ENCODE measurements around the gene TPI1.

TPI1 gene

GRCh38 chr12:6849427-6849826, 17.9 kb upstream of the TPI1 start:
- Histone ChIP-seq H3K27ac (ENCODE audit: low read length) (no peak overlapping the region), H3K36me3 (ENCODE audit: control insufficient read depth, insufficient read depth, low read length) (peaks cover 24% of the 10 kb centered on the region; the same call in 1 of the 2 replicates), H3K4me1 (ENCODE audit: control insufficient read depth, insufficient read depth, low read length) (peaks cover 2% of the 10 kb centered on the region; the same call in 1 of the 2 replicates), H3K4me3 (ENCODE audit: low read length) (no peak overlapping the region), H3K9me3 (ENCODE audit: control insufficient read depth, insufficient read depth, low read length) (no peaks in the 10 kb centered on the region), H3K27me3 (ENCODE audit: control insufficient read depth, insufficient read depth, low read length) (no peaks in the 10 kb centered on the region)
- WGBS (ENCODE audit: insufficient coverage, insufficient read length), result no CpG with 5 or more reads among the region's 2 CpGs
- no peak for DNase-seq (ENCODE audit: low read depth, low spot score)

- Histone ChIP-seq H3K9me3 (ENCODE audit: control insufficient read depth, insufficient read depth, low read length) (no peaks in the 10 kb centered on the region), H3K4me1 (ENCODE audit: control insufficient read depth, insufficient read depth, low read length) (peaks cover 2% of the 10 kb centered on the region; the same call in 1 of the 2 replicates), H3K4me3 (ENCODE audit: low read length) (peak overlapping the region; percentile 83; the same call in 1 of the 2 replicates), H3K27ac (ENCODE audit: low read length) (no peak overlapping the region), H3K36me3 (ENCODE audit: control insufficient read depth, insufficient read depth, low read length) (peaks cover 21% of the 10 kb centered on the region; the same call in 1 of the 2 replicates), H3K27me3 (ENCODE audit: control insufficient read depth, insufficient read depth, low read length) (no peaks in the 10 kb centered on the region)
- no CpG with 5 or more reads among the region's 10 CpGs for WGBS (ENCODE audit: insufficient coverage, insufficient read length)
- DNase-seq (ENCODE audit: low read depth, low spot score), result no peak
Observed at GRCh38 chr12:6849976-6850560, 17.3 kb upstream of the TPI1 start.

- peaks cover 2% of the 10 kb centered on the region; the same call in 1 of the 2 replicates for H3K4me1 ChIP-seq (ENCODE audit: control insufficient read depth, insufficient read depth, low read length)
- H3K9me3 ChIP-seq (ENCODE audit: control insufficient read depth, insufficient read depth, low read length), result no peaks in the 10 kb centered on the region
- H3K27me3 ChIP-seq (ENCODE audit: control insufficient read depth, insufficient read depth, low read length), result no peaks in the 10 kb centered on the region
- no peak overlapping the region for H3K27ac ChIP-seq (ENCODE audit: low read length)
- peak overlapping the region; percentile 83; the same call in 1 of the 2 replicates for H3K4me3 ChIP-seq (ENCODE audit: low read length)
- no CpG with 5 or more reads among the region's 16 CpGs for WGBS (ENCODE audit: insufficient coverage, insufficient read length)
- DNase-seq (ENCODE audit: low read depth, low spot score), result no peak
- H3K36me3 ChIP-seq (ENCODE audit: control insufficient read depth, insufficient read depth, low read length), result peaks cover 19% of the 10 kb centered on the region; the same call in 1 of the 2 replicates
Observed at GRCh38 chr12:6850796-6851152, 16.6 kb upstream of the TPI1 start.

- Histone ChIP-seq H3K27me3 (ENCODE audit: control insufficient read depth, insufficient read depth, low read length) (no peaks in the 10 kb centered on the region), H3K36me3 (ENCODE audit: control insufficient read depth, insufficient read depth, low read length) (peaks cover 22% of the 10 kb centered on the region; the same call in 1 of the 2 replicates), H3K27ac (ENCODE audit: low read length) (no peak within 1 kb of the TSS), H3K4me3 (ENCODE audit: low read length) (peak within 1 kb of the TSS; percentile 83), H3K4me1 (ENCODE audit: control insufficient read depth, insufficient read depth, low read length) (peaks cover 2% of the 10 kb centered on the region; the same call in 1 of the 2 replicates), H3K9me3 (ENCODE audit: control insufficient read depth, insufficient read depth, low read length) (no peaks in the 10 kb centered on the region)
- DNase-seq (ENCODE audit: low read depth, low spot score), result peak; percentile 97
- WGBS (ENCODE audit: insufficient coverage, insufficient read length), result no CpG with 5 or more reads among the region's 37 CpGs
Observed at GRCh38 chr12:6851153-6851920, 16.0 kb upstream of the TPI1 start, which contains the start of gene CDCA3. TSS of gene CDCA3 (minus strand) at chr12:6851286. CDS start at chr12:6850952, 334 bp downstream.

- Histone ChIP-seq H3K36me3 (ENCODE audit: control insufficient read depth, insufficient read depth, low read length) (peaks cover 20% of the 10 kb centered on the region; the same call in 1 of the 2 replicates), H3K27ac (ENCODE audit: low read length) (no peak within 1 kb of the TSS), H3K4me1 (ENCODE audit: control insufficient read depth, insufficient read depth, low read length) (peaks cover 2% of the 10 kb centered on the region; the same call in 1 of the 2 replicates), H3K4me3 (ENCODE audit: low read length) (peak within 1 kb of the TSS; percentile 83), H3K9me3 (ENCODE audit: control insufficient read depth, insufficient read depth, low read length) (no peaks in the 10 kb centered on the region), H3K27me3 (ENCODE audit: control insufficient read depth, insufficient read depth, low read length) (no peaks in the 10 kb centered on the region)
- DNase-seq (ENCODE audit: low read depth, low spot score), result peak; percentile 100
- WGBS (ENCODE audit: insufficient coverage, insufficient read length), result no CpG with 5 or more reads among the region's 65 CpGs
Observed at GRCh38 chr12:6851921-6852650, 15.2 kb upstream of the TPI1 start, which contains the start of gene USP5. TSS of gene USP5 (plus strand) at chr12:6852150. CDS start at chr12:6852180, 30 bp downstream.

GRCh38 chr12:6852651-6853354, 14.5 kb upstream of the TPI1 start:
- H3K4me3 ChIP-seq (ENCODE audit: low read length), result peak overlapping the region; percentile 58; the same call in 1 of the 2 replicates
- DNase-seq (ENCODE audit: low read depth, low spot score), result no peak
- no CpG with 5 or more reads among the region's 18 CpGs for WGBS (ENCODE audit: insufficient coverage, insufficient read length)
- H3K27ac ChIP-seq (ENCODE audit: low read length), result no peak overlapping the region
- H3K36me3 ChIP-seq (ENCODE audit: control insufficient read depth, insufficient read depth, low read length), result peaks cover 24% of the 10 kb centered on the region; the same call in 1 of the 2 replicates
- H3K9me3 ChIP-seq (ENCODE audit: control insufficient read depth, insufficient read depth, low read length), result no peaks in the 10 kb centered on the region
- H3K27me3 ChIP-seq (ENCODE audit: control insufficient read depth, insufficient read depth, low read length), result no peaks in the 10 kb centered on the region
- H3K4me1 ChIP-seq (ENCODE audit: control insufficient read depth, insufficient read depth, low read length), result peaks cover 2% of the 10 kb centered on the region; the same call in 1 of the 2 replicates

- Histone ChIP-seq H3K9me3 (ENCODE audit: control insufficient read depth, insufficient read depth, low read length) (no peaks in the 10 kb centered on the region), H3K27ac (ENCODE audit: low read length) (no peak overlapping the region), H3K36me3 (ENCODE audit: control insufficient read depth, insufficient read depth, low read length) (peaks cover 27% of the 10 kb centered on the region; the same call in 1 of the 2 replicates), H3K27me3 (ENCODE audit: control insufficient read depth, insufficient read depth, low read length) (no peaks in the 10 kb centered on the region), H3K4me1 (ENCODE audit: control insufficient read depth, insufficient read depth, low read length) (peaks cover 2% of the 10 kb centered on the region; the same call in 1 of the 2 replicates), H3K4me3 (ENCODE audit: low read length) (no peak overlapping the region)
- WGBS (ENCODE audit: insufficient coverage, insufficient read length), result no CpG with 5 or more reads among the region's 1 CpG
- no peak for DNase-seq (ENCODE audit: low read depth, low spot score)
Observed at GRCh38 chr12:6853626-6854025, 13.7 kb upstream of the TPI1 start.

- Histone ChIP-seq H3K4me3 (ENCODE audit: low read length) (no peak overlapping the region), H3K36me3 (ENCODE audit: control insufficient read depth, insufficient read depth, low read length) (peaks cover 28% of the 10 kb centered on the region; the same call in 1 of the 2 replicates), H3K9me3 (ENCODE audit: control insufficient read depth, insufficient read depth, low read length) (no peaks in the 10 kb centered on the region), H3K27ac (ENCODE audit: low read length) (no peak overlapping the region), H3K27me3 (ENCODE audit: control insufficient read depth, insufficient read depth, low read length) (no peaks in the 10 kb centered on the region), H3K4me1 (ENCODE audit: control insufficient read depth, insufficient read depth, low read length) (peaks cover 2% of the 10 kb centered on the region; the same call in 1 of the 2 replicates)
- no peak for DNase-seq (ENCODE audit: low read depth, low spot score)
- no CpG with 5 or more reads among the region's 6 CpGs for WGBS (ENCODE audit: insufficient coverage, insufficient read length)
Observed at GRCh38 chr12:6854036-6854435, 13.3 kb upstream of the TPI1 start.

- Histone ChIP-seq H3K36me3 (ENCODE audit: control insufficient read depth, insufficient read depth, low read length) (peaks cover 28% of the 10 kb centered on the region; the same call in 1 of the 2 replicates), H3K27ac (ENCODE audit: low read length) (no peak overlapping the region), H3K9me3 (ENCODE audit: control insufficient read depth, insufficient read depth, low read length) (no peaks in the 10 kb centered on the region), H3K4me1 (ENCODE audit: control insufficient read depth, insufficient read depth, low read length) (peaks cover 2% of the 10 kb centered on the region; the same call in 1 of the 2 replicates), H3K4me3 (ENCODE audit: low read length) (no peak overlapping the region), H3K27me3 (ENCODE audit: control insufficient read depth, insufficient read depth, low read length) (no peaks in the 10 kb centered on the region)
- WGBS (ENCODE audit: insufficient coverage, insufficient read length), result no CpG with 5 or more reads among the region's 14 CpGs
- no peak for DNase-seq (ENCODE audit: low read depth, low spot score)
Observed at GRCh38 chr12:6855322-6855721, 12.0 kb upstream of the TPI1 start.
